HG03520 (cell line): ENCODE measurements around the gene PLCB3.

Source experiments
- ATAC-seq: cut with Tn5 transposase; IDR thresholded peaks from one replicate; pipeline ENCODE4 v1.9.1; 2021; ENCODE audit warnings: mild to moderate bottlenecking, moderate library complexity; ENCODE audit not compliant: unreplicated experiment

PLCB3 gene

DNA sequence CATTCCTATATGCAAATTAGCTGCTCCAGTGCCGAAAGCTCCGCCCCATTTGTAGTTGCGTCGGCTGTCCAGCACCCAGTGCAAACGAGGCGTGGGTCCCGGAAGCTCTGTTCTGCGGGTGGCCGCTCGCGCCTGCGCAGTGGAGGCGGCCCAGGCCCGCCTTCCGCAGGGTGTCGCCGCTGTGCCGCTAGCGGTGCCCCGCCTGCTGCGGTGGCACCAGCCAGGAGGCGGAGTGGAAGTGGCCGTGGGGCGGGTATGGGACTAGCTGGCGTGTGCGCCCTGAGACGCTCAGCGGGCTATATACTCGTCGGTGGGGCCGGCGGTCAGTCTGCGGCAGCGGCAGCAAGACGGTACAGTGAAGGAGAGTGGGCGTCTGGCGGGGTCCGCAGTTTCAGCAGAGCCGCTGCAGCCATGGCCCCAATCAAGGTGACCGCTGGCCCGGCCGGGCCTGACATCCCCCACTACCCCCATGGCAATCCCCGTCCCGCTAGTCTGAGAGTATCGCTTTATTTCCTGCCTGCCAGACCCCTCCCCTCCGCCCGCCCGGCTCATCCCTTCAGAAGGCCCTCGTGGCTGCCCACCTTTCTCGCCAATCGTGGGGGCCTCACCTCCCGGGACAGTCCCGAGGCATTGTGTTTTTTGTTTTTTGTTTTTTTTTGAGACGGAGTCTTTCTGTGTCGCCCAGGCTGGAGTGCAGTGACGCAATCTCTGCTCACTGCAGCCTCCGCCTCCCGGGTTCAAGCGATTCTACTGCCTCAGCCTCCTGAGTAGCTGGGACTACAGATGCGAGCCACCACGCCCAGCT, 66.8 kb downstream of the PLCB3 start, which contains the start of gene PRDX5:
PRDX5 (plus strand) TSS at position 161 of the 805 bp plus-strand sequence; CDS start at position 256, 95 bp downstream.
- peak; percentile 63 for ATAC-seq
